NK-92 treated with Interleukin-12 subunit alpha and Interleukin-12 subunit beta, amount 100 ng/mL, for 24 hours (cell line): Measurements from ENCODE around the gene INPPL1.
"Not testable (repeated sequence)": the region's sequence is repeated elsewhere in the genome, so short reads cannot be mapped to it uniquely, and the experiment has no call there.

Experiments used
- DNase-seq: peaks from one replicate; lab custom pipeline; 2025; lab: John Stamatoyannopoulos, UW

The INPPL1 gene

DNA sequence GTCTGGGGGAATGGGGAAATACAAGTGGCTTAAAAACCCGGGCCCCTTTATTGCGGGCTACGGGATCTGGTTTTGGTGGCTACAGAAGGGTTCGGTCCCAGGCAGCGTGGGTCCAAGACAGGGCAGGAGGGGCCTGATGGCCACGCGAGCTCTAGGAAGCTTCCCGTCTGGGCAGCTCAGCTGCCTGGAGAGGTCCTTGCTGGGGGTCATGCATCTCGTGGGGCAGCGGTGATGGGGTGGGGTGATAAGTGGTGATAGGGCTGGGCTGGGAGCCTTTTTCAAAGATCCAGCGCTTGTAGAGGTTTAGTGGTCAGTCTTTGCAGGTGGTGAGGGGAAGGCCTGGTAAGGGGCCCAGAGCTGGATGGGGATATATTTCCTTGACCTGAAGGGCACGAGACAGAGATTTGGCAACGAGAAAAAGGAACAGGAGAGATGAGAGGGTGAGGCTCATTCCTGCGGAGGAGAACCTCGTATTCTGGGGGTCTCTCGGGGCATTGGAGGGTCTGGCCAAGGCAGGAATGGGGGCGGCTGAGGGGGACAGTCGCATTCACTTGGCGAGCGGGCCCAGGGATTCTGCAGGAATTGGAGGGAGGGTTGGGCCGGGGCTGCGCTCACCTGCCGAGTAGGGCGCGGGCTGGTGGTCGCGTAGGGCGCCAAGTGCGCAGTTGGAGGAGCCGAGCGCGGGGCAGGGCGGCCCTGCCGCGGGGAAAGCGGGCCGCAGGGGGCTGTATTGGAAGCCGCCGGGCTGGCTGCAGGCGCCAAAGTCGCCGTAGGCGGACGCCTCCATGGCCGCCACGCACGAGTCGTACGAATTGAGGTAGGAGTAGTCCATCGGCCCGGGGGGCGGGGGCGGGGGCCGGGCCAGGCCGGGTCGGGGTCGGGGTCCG, 18.8 kb downstream of the INPPL1 start:
- DNase-seq: no peak

DNA sequence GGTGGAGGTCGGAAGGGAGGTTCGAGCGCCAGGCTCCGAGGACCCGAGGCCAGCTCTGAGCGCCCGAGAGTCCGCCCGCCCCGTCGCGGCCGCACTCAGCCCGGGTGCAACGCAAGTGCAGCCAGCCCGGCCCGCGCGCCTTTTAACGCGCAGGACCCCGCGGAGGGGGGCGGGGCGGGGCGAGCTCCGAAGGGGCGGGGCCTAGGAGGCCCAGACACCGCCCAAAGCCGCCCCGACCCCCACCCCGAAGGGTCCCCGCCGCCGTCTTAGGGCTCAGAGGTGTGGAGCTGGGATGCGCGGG, 19.4 kb downstream of the INPPL1 start, which contains the start of gene PHOX2A:
TSS of gene PHOX2A (minus strand) at position 117 of the 301 bp plus-strand sequence. CDS start 172 bp downstream, outside the sequence.
- no peak for DNase-seq

DNA sequence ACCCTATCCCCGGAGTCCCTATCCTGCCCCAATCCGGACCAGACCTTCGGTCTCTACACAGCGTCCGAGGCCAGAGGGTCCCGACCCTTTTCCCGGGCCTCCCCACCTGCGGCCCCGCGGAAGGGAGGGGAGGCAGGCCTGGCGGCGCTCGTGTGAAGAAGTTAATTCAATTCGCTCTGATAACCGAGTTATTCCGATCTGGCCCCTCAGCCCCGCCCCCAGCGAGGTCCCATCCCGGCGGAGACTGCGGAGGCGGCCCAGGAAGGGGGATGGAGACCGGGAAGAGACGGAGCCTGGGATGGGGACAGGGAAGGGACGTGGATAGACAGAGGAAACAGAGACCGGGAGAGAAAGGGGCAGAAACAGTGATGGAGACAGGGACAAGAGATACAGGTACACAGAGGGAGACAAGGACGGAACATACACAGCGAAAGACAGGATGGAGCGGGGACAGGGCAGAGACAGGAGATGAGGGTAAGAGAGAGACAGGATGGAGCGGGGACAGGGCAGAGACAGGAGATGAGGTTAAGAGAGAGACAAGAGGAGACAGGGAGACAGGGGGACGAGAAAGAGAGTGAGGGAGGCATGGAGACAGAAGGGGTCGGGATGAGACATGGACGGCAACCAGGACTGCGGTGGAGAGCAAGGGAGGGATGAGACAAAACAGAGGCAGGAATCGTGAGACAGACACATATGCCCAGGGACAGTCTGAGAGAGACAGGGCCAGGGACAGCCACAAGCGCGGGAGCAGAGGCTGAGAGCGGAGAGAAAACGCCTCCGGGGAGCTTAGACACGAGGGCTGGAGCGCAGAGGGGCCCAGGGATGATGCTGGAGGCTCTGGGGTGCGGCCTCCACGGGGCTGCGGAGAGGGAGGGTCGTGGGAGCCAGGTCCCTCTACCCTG, 20.0 kb downstream of the INPPL1 start:
- DNase-seq: no peak

DNA sequence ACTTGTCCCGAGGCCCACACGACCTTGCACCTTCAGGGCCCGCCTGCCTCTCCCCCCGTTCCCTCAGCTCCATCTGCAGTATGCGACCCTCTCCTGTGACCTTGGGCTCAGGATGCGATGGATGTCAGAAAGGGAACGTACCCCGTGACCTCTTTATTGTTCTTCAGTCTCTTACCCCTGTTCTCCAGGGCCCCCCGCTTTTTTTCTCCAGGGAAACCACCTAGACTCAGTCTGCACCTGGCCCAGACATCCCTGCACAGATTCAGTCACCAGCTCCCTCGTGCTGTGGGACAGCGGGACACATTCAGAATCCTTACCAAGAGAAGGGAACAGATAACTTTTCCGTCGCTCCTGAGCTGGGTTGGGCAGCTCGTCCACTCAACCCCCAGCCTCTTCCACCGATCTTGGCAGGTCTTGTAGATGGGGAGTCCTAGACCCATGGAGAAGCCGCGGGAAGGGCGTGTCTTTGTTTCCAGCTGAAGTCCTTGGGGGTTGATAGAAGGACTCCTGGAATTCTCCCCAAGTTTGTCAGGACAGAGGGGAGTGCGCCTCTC, 20.8 kb downstream of the INPPL1 start:
- DNase-seq: no peak

DNA sequence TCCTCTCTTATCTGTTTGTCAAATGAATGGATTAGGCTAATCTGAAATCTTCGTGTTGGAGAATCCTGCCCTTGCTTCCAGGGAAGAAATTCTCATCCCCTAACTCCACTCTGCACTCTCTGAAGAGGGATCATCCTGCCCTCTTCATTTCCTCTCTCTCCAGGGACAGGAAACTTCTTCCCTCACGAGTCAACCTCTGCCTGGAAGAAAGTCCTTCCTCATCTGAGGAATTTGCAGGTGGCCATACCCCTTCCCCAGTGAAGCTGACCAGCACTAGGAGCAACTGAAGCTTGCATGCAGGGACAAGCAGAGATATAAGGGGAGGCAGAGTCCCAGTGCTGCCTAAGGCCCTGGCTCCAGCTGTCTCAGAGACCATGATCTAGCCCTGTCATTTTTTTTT, 23.0 kb downstream of the INPPL1 start:
- no peak for DNase-seq

DNA sequence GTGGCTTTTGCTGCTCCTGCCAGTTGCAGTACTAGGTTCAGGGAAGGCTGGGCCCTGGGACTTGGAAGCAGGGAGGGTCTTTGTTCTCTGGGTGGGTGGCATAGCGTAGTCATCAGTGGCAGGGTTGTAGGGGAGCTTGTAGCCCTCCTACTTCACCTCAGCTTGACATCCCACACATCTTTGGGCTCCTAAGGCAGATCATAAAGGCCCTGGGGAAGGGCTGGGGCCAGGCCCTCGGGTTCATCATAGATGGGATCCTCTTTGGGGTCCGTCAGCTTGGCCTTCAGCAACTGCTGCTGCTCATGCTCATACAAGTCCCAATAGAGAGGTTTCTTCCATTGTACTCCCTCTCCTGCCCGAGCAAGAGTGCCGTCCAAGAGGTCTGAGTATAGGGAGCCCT, 25.4 kb downstream of the INPPL1 start:
- DNase-seq: no peak

DNA sequence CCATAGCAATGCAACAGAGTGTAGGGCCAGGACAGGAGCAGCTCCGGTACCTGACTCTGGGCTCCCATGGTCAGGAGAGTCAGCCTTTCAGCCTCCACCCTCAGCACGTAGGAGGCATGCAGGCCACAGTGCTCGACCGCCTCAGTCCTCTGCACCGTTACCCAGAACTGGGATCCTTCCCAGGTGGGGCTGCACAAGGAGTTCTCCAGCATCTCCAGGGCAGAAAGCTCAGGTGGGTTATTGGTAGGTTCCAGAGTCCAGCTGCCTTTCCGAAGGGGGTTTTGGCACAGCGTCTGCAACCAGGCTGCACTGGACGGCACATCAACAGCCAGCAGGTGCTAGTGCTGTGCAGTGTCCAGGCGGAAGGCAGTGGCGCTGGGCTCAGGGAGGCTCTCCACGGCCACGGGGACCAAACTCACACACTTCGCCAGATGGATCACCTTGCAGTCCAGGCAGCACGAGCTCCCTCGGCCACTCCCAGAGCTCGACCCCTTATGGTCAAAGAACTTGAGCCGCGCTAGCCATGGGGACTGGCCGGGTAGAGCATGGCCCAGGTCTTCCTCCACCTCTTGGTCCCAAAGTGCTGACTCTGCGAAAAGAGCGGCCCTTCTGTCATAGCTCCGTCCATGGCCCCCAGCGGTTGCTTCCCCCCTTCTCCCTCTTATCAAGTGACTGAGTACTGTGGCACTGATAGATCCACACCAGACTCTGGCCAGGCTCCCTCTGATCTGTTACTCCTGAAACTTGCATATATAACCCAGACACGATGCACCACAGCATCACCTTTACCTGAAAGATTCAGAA, 26.3 kb downstream of the INPPL1 start:
- no peak for DNase-seq

DNA sequence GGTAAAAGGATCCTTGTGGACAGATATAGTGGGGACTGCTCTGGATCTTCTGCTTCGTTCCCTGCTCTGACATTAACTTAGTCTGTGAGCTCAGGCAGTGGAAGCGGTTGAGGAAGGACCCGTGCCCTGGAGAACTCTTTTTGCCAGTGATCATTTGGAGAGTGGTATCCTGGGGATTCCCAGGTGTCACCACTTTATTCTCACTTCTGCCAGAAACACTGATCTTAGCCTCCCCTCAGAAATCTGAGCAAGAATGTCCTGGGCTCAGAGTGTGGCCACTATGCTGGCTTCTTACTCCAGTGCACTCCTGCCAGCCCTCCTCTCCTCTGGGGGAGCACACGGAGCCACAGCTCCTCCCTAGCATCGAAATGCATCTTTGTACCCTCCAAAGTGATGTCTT, 27.0 kb downstream of the INPPL1 start:
- no peak for DNase-seq

DNA sequence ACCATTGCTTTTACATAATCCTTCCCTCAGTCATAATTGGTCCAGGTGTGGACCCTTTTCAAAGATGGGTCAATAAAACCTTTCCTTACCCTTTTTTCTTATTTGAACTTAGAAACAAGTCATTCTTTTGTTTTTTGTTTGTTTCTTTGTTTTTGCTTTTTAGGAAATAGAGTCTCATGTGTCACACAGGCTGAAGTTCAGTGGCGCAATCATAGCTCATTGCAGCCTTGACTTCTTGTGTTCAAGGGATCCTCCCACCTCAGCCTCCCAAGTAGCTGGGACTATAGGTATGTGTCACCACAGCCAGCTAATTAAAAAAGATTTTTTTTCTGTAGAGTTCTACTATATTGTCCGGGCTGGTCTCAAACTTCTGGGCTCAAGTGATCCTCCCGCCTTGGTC, 28.8 kb downstream of the INPPL1 start:
- no peak for DNase-seq

DNA sequence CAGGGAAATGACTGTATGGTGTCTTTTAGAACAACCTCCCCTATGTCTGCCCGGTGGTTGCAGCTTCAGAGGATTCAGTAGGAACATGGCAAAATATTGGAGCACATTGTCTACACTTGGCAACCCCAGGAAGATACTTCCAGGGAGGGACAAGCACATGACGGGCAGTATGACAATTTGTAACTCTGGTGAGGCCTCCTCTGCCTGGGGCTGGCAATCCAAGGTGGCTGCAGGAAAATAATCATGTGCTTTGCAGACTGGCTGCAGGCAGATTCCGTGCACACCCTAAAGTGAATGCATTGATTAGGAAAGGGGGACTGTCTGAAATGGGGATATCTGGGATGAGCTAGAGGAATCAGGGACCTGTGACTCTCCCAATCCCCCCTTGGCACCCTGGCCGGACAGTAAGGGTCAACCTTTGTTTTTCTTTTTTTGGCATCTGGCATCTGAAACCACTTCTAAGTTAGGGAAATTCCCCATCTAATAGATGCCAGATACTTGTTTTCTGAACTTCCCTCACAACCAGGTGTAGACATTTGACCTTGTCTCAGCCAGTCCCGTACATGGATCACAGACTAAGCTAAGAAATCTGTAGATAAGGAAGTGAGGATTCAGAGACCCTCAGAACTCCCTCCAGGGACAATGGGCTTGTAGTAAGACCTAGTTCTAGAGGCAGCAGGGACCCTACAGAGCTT, 29.9 kb downstream of the INPPL1 start:
- no peak for DNase-seq

DNA sequence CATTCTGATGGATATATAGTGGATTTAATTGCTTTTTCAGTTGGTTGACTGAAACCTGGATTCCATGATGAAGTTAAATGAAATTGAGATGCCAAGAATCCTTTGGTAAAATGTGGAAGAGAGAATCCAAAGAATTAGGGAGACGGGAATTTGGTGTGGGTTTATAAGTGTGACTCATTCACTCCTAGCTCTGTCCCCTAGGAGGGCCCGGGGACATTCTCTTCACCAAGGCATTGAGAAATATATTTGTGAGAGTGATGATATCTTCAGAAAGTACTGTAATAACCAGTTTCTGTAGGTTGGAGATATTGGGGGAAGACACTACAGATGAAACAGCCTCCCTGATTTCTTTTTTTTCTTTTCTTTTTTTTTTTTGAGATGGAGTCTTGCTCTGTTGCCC, 33.0 kb downstream of the INPPL1 start:
- DNase-seq: no peak

DNA sequence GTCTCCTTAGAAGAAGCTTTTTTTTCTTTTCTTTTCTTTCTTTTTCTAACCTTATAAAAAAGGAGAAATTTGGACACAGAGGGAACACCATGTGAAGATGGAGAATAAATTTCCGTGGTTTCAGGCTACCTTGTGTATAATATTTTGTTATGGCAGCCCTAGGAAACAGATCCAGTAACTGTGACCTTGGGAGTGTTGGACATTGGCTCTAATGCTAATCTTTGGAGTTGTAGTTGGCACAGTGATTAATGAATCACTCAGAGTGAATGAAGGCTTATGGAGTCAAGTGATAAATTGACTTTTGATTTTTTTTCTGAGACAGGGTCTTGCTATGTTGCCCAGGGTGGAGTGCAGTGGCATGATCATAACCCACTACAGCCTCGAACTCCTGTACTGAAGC, 34.9 kb downstream of the INPPL1 start:
- DNase-seq: no peak

DNA sequence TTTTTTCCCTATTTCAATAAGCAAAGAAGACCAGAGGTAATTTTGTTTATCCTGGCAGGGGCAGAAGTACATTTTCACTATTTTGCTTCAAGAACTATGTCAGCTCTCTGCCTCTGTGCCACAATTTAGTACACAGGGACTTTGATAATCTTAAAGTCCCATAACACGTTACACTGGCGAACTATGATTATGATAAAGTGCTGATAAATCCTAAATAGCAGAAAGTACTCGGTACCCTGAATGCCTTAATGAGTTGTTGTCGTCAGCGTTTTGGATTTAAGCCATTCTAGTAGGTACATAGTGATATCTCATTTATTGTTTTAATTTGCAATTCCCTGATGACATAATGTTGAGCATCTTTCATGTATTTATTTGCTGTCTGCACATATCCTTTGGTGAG, 36.0 kb downstream of the INPPL1 start:
- no peak for DNase-seq

DNA sequence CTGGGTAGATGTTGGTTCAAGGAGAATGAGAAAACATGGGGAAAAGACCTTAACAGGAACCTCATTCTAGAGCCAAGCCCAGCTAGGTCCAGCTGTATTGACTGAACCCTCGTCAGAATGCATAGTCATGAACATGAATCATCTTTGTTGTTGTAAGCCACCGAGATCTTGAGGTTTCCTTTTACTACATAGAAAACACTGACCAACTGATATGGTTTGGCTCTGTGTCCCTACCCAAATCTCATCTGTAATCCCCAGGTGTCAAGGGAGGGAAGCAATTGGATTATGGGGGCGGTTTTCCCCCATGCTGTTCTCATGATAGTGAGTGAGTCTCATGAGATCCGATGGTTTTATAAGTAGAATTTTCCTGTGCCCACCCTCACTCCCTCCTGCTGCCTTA, 38.8 kb downstream of the INPPL1 start:
- DNase-seq: no peak

DNA sequence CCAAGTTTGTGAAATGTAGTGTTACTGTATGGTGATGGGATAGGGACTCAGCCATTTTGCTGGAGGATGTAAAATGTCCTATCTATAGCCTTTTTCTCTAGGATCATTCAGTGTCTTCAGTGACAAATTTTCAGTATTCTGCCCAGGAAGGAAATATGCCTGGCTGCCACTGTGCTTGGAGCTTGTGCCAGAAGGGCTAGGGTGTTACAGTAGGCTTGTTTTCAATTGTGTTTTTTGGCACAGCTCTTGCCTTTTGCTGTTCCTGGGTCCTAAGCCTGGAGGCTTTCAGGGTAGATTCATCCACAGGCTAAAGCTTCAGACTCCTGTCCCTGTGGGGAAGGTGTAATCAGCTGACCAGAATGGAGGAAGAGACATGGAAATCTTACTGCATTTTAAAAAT, 41.4 kb downstream of the INPPL1 start:
- DNase-seq: no peak

DNA sequence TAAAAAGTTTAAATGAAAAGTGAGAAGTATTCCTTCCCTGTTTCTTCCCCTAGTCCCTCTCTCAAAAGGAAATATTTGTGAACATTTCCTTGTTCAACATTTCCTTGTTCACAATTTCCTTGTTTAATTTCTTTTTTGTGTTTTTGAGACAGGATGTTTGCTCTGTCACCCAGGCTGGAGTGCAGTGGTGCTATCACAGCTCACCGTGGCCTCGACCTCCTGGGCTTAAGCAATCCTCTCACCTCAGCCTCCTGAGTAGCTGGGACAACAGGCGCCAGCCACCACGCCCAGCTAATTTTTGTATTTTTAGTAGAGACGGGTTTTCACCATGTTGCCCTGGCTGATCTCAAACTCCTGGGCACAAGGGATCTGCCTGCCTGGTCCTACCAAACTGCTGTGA, 42.4 kb downstream of the INPPL1 start:
- not testable (repeated sequence) for DNase-seq

DNA sequence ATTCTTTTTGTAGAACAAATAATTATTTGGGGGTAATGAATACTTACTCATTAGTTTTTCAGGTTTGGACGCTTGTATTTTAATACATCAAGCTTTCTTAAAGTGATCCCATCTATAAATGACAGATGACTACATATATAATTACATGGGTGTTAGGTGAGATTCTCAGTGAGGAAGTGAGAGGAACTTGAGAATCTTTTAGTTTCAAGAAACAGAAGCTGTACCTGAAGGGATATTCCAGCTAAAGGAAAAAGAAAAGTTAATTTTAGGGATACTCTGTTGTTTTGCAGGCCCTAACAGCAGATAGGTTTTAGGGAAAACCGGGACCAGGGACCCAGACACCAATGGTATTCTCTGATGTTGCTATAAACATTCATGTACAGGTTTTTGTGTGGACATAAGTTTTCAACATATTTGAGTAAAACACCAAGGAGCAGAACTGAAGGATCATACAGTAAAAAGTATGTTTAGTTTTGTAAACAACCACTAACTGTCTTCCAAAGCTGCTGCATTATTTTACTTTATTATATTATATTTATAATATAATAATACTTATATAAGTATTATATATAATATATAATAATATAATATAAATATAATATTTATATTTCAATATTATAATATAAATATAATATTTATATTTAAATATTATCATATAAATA, 43.5 kb downstream of the INPPL1 start:
- no peak for DNase-seq

DNA sequence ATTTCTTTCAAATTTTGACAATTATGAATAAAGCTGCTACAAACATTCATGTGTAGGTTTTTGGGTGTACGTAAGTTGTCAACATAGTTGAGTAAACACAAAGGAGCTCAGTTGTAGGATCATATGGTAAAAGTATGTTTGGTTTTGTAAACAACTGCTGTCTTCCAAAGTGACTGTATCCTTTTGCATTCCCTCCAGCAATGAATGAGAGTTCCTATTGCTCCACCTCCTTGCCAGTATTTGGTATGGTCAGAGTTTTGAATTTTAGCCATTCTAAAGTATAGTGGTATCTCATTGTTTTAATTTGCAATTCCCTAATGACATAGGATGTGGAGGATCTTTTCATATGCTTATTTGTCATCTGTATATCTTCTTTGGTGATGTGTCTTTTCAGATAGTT, 47.4 kb downstream of the INPPL1 start:
- DNase-seq: no peak

DNA sequence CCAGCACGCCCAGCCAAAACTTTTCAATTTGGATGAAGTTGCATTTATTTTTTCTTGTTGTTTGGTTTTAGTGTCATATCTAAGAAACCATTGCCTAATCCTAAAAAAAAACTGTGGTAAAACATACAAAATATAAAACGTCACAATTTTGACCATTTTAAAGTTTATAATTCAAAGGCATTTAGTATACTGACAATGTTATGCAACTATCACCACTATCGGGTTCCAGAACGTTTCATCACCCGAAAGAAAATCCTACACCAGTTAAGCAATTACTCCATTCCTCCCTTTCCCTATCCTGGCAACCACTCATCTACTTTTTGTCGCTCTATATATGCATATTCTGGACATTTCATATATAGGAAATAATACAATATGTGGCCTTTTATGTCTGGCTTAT, 49.9 kb downstream of the INPPL1 start:
- no peak for DNase-seq

DNA sequence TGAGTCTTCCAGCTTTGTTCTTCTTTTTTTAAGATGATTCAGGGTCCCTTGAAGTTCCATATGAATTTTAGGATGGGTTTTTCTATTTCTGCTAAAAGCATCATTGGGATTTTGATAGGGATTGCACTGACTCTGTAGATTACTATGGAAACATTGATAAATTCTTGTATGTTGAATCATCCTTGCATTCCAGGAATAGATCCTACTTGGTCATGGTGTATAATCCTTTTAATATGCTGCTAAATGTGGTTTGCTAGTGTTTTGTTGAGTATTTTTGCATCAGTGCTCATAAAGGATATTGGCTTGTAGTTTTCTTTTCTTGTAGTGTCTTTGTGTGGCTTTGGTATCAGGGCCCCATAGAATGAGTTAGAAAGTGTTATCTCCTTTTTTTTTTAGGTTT, 54.3 kb downstream of the INPPL1 start:
- no peak for DNase-seq

DNA sequence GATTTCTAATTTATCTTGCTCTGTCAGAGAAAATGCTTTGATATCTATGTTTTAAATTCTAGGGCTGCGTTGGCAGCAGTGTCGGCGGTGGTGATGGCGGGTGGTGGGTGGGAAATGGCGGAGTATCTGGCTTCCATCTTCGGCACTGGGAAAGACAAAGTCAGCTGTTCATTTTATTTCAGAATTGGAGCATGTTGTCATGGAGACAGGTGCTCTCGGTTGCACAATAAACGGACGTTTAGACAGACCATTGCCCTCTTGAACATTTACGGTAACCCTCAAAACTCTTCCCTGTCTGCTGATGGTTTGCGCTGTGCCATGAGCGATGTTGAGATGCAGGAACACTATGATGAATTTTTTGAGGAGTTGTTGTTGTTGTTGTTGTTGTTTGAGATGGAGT, 55.5 kb downstream of the INPPL1 start:
- no peak for DNase-seq
